Neuronal stem cell (in vitro differentiated cells): Measurements from ENCODE around the gene FEZ2.

Experiments
- DNase-seq: peaks from one replicate; pipeline ENCODE4 v3.0.0-alpha.2; 2013; ENCODE audit warnings: low spot score
- H2AFZ ChIP-seq: one replicate; pipeline ENCODE4 v1.6.1; 2013; ENCODE audit warnings: mild to moderate bottlenecking, low read length, inconsistent platforms
- H2AK5ac ChIP-seq: 2 replicates; pipeline ENCODE4 v1.6.1; 2013; ENCODE audit warnings: low read depth, mild to moderate bottlenecking, inconsistent platforms, low read length, moderate library complexity, mixed read lengths
- H2BK120ac ChIP-seq: 2 replicates; pipeline ENCODE4 v1.6.1; 2013; ENCODE audit warnings: low read depth, mild to moderate bottlenecking, inconsistent platforms, low read length, moderate library complexity, mixed read lengths
- H2BK12ac ChIP-seq: one replicate; pipeline ENCODE4 v1.6.1; 2013; ENCODE audit warnings: low read length, inconsistent platforms
- H2BK15ac ChIP-seq: 2 replicates; pipeline ENCODE4 v1.6.1; 2013; ENCODE audit warnings: mild to moderate bottlenecking, low read length, inconsistent platforms, mixed read lengths
- H2BK5ac ChIP-seq: one replicate; pipeline ENCODE4 v1.6.1; 2013; ENCODE audit warnings: inconsistent platforms, mild to moderate bottlenecking, low read length, moderate library complexity
- H3K14ac ChIP-seq: one replicate; pipeline ENCODE4 v1.6.1; 2013; ENCODE audit warnings: low read length, inconsistent platforms
- H3K18ac ChIP-seq: 2 replicates; pipeline ENCODE4 v1.6.1; 2013; ENCODE audit warnings: low read length, inconsistent platforms
- H3K23ac ChIP-seq: 2 replicates; pipeline ENCODE4 v1.6.1; 2013; ENCODE audit warnings: low read depth, mild to moderate bottlenecking, mixed read lengths, low read length, inconsistent platforms; ENCODE audit not compliant: poor library complexity
- H3K27ac ChIP-seq: replicated peaks from 3 replicates; pipeline ENCODE4 v1.5.1; 2013; ENCODE audit warnings: low read length, inconsistent platforms
- H3K27me3 ChIP-seq, 3 experiments: 2 replicates each; pipeline ENCODE4 v1.6.1; 2013; ENCODE audit warnings: low read length in 3 of 3, mild to moderate bottlenecking in 2 of 3, inconsistent platforms in 1 of 3, low read depth in 1 of 3, mixed read lengths in 1 of 3, moderate library complexity in 1 of 3; ENCODE audit not compliant: control insufficient read depth in 3 of 3, insufficient read depth in 3 of 3
- H3K36me3 ChIP-seq, 2 donors: replicated peaks in 1 of 2; 2 replicates each; pipeline ENCODE4 v1.6.1; 2013; ENCODE audit warnings: low read length in 2 of 2; ENCODE audit not compliant: control insufficient read depth in 2 of 2, insufficient read depth in 2 of 2
- H3K4ac ChIP-seq: 2 replicates; pipeline ENCODE4 v1.6.1; 2013; ENCODE audit warnings: inconsistent platforms, mild to moderate bottlenecking, low read length, moderate library complexity
- H3K4me1 ChIP-seq, 2 donors: 1 replicate in 1 of 2; 2 replicates in 1 of 2; pipeline ENCODE4 v1.6.1; 2013; ENCODE audit warnings: low read length in 2 of 2, low read depth in 1 of 2; ENCODE audit not compliant: control insufficient read depth in 2 of 2, insufficient read depth in 1 of 2
- H3K4me2 ChIP-seq: one replicate; pipeline ENCODE4 v1.6.1; 2013; ENCODE audit warnings: mild to moderate bottlenecking, low read length, inconsistent platforms; ENCODE audit not compliant: insufficient read depth, poor library complexity, severe bottlenecking
- H3K4me3 ChIP-seq, 2 donors: 2 replicates each; pipeline ENCODE4 v1.5.1; 2013; ENCODE audit warnings: low read length in 2 of 2, mild to moderate bottlenecking in 2 of 2, inconsistent platforms in 1 of 2, moderate library complexity in 1 of 2
- H3K79me1 ChIP-seq: one replicate; pipeline ENCODE4 v1.6.1; 2013; ENCODE audit warnings: low read depth, mild to moderate bottlenecking, inconsistent platforms, low read length, moderate library complexity
- H3K9ac ChIP-seq: one replicate; pipeline ENCODE4 v1.6.1; 2013; ENCODE audit warnings: mild to moderate bottlenecking, low read depth, low read length, inconsistent platforms; ENCODE audit not compliant: poor library complexity
- H3K9me3 ChIP-seq, 2 donors: replicated peaks in 1 of 2; 2 replicates each; pipeline versions ENCODE3 to v1.6.1; 2013; ENCODE audit warnings: low read length in 2 of 2, mild to moderate bottlenecking in 2 of 2, inconsistent platforms in 1 of 2, low read depth in 1 of 2, mixed read lengths in 1 of 2, moderate library complexity in 1 of 2; ENCODE audit not compliant: control insufficient read depth in 2 of 2, insufficient read depth in 1 of 2
- H4K8ac ChIP-seq: one replicate; pipeline ENCODE4 v1.6.1; 2013; ENCODE audit warnings: low read depth, mild to moderate bottlenecking, inconsistent platforms, low read length, moderate library complexity
- H4K91ac ChIP-seq: one replicate; pipeline ENCODE4 v1.6.1; 2013; ENCODE audit warnings: low read length, low read depth, mild to moderate bottlenecking, inconsistent platforms; ENCODE audit not compliant: poor library complexity
- WGBS, 2 donors: extraction: QIAGEN DNeasy Blood & Tissue Kit; methylation state at CpG; one replicate each; pipeline ENCODE4 v1.1.7; 2013; ENCODE audit warnings: missing lambda C conversion rate in 2 of 2, mixed read lengths in 1 of 2; ENCODE audit not compliant: insufficient read length in 2 of 2, insufficient replicate concordance in 1 of 2; ENCODE audit errors: extremely low coverage in 2 of 2; 5-methylcytosine and 5-hydroxymethylcytosine counted together

FEZ2 gene

DNA sequence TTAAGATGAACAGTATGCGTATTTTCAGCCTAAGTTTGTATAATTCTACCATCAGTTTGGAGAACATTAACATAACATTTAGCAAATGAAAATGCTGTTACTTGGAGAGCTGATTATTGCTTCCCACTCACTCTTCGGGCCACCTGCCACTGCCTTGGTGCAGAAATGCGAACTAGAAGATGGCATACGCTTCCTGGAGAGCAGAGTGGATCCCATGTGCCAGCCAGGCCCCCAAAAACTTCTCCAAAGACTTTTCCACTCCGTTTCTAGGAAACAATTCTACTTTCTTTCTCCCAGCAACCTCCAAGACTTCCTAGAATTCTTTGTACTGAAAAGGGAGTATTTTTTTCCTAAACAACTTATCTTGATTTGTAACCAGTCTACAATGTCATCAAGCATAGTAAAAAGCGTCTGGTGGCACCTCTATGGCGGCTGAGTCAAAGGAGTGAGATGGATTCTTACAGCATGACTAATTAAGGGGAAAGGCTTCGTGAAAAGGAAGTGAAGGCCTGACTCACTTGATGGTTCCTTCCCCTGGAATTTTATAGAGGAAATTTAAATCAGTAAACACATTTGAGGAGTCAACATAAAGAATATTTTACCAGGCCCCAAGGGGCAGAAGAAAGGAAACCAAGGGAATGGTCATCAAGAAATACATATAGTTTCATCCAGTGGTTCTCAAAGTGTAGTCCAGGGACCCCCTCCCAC, 36.6 kb downstream of the FEZ2 start:
- Histone ChIP-seq H2AFZ (no peak overlapping the region), H3K4me3 (no peak overlapping the region), H3K14ac (no peak overlapping the region), H2BK12ac (no peak overlapping the region), H2BK120ac (no peak overlapping the region), H3K4me2 (no peak overlapping the region), H3K23ac (no peak overlapping the region), H3K27ac (no peak overlapping the region), H3K27me3 (no peaks in the 10 kb centered on the region), H4K91ac (no peak overlapping the region), H4K8ac (no peak overlapping the region), H3K4ac (no peak overlapping the region), H2BK5ac (no peak overlapping the region), H3K4me1 (peaks cover 0 to 2% of the 10 kb centered on the region in 2 donors), H3K18ac (no peak overlapping the region), H2BK15ac (no peak overlapping the region), H3K79me1 (peaks cover 1% of the 10 kb centered on the region), H3K9ac (no peak overlapping the region), H3K36me3 (peaks cover 2 to 70% of the 10 kb centered on the region in 2 donors), H3K9me3 (no peaks in the 10 kb centered on the region), H2AK5ac (no peak overlapping the region)
- no peak for DNase-seq
- no CpG with 5 or more reads among the region's 8 CpGs for whole genome bisulfite sequencing, 2 donors

DNA sequence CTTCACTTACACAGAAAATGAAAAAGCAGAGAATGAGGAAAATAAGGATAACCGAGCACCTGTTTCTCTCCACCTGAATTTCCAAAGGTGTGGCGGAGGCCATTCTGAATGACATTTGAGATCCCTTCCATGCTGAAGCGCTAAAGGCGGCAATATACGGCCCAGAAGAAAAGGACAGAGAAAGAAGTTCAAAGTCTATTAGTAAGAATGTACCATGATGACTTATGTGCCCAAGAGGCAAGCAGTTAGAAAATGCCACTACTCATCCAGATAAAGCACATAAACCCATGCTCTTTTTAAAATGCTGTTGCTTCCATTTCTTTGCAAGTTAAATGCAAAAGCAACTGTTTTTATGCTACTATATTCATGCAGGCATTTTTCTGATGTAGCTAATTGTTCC, 37.2 kb downstream of the FEZ2 start:
- Histone ChIP-seq H3K4ac (no peak overlapping the region), H2AK5ac (no peak overlapping the region), H2BK5ac (no peak overlapping the region), H3K9me3 (no peaks in the 10 kb centered on the region), H3K4me2 (no peak overlapping the region), H3K23ac (no peak overlapping the region), H3K4me1 (peaks cover 0 to 2% of the 10 kb centered on the region in 2 donors), H3K18ac (no peak overlapping the region), H4K8ac (no peak overlapping the region), H2BK120ac (no peak overlapping the region), H3K27me3 (no peaks in the 10 kb centered on the region), H2BK12ac (no peak overlapping the region), H4K91ac (no peak overlapping the region), H3K36me3 (peaks cover under 1 to 71% of the 10 kb centered on the region in 2 donors), H2BK15ac (no peak overlapping the region), H3K14ac (no peak overlapping the region), H3K79me1 (peaks cover 1% of the 10 kb centered on the region), H3K4me3 (no peak overlapping the region), H3K27ac (no peak overlapping the region), H2AFZ (no peak overlapping the region), H3K9ac (no peak overlapping the region)
- DNase-seq, result no peak
- no CpG with 5 or more reads among the region's 5 CpGs for WGBS, 2 donors

DNA sequence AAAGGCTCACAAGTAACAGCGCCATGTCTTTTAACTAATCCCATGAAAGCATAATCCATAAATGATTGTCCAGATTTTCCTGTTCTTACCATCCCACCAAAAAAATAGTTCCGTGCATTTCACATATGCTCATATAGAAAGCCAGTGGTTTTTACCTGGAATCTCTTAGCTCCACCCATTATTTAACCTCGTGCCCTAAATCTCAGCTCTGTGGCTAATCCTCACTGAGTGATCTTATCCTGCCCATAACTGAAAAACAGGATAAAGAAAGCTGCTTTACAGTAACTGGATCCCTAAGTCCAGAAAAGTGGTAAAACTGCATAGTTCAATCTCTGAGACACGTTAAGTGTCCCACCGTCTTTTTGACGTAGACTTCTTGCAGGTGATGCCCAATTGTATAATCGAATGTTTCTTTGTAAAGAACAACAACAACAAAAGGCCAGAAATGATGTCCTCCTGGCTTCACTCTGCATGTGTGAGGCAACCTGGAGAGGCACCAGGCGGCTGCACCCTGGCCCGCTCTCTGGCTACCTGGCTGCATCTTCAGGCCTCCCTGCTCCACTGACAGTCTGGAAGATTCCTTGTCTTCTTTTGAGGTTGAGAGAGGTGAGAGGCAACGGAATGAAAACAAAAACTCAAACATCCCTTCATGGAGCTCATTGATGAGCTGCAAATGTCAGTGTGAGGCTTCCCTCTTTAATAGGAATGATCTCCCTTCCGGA, 38.6 kb downstream of the FEZ2 start:
- H2AK5ac ChIP-seq, result no peak overlapping the region
- no peak overlapping the region for H4K8ac ChIP-seq
- no peak overlapping the region for H2BK120ac ChIP-seq
- H2BK12ac ChIP-seq, result no peak overlapping the region
- H3K27me3 ChIP-seq, result no peaks in the 10 kb centered on the region
- no peak overlapping the region for H3K14ac ChIP-seq
- WGBS, 2 donors, result no CpG with 5 or more reads among the region's 11 CpGs
- no peak overlapping the region for H4K91ac ChIP-seq
- no peak overlapping the region for H2BK5ac ChIP-seq
- H3K27ac ChIP-seq, result no peak overlapping the region
- peaks cover under 1% of the 10 kb centered on the region for H3K79me1 ChIP-seq
- H3K4me2 ChIP-seq, result no peak overlapping the region
- no peak for DNase-seq
- H3K18ac ChIP-seq, result no peak overlapping the region
- H2BK15ac ChIP-seq, result no peak overlapping the region
- peaks cover 0 to 1% of the 10 kb centered on the region in 2 donors for H3K4me1 ChIP-seq
- no peak overlapping the region for H2AFZ ChIP-seq
- no peak overlapping the region for H3K4me3 ChIP-seq
- peaks cover 0 to 74% of the 10 kb centered on the region in 2 donors for H3K36me3 ChIP-seq
- no peak overlapping the region for H3K4ac ChIP-seq
- H3K9me3 ChIP-seq, result no peaks in the 10 kb centered on the region
- no peak overlapping the region for H3K23ac ChIP-seq
- H3K9ac ChIP-seq, result no peak overlapping the region

DNA sequence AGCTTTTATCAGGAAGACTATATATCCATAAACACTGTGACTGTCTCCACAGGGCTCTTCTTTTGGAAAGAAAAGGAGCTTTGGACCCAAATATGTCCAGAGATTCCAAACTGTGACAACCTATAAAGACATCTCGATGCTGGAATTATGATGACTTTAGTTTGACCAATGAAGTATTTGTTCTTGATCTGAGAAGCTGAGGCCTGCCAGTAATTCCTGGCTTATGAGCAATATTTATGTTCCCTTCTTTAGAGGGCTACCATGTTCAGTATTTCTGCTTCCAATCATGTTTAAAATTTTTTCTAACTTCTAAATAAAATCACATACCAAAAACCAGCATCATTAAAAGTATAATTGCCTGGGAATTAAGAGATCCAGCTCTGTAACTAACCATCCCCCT, 41.1 kb downstream of the FEZ2 start:
- Histone ChIP-seq H4K91ac (no peak overlapping the region), H3K4ac (no peak overlapping the region), H3K14ac (no peak overlapping the region), H3K79me1 (no peaks in the 10 kb centered on the region), H3K27me3 (no peaks in the 10 kb centered on the region), H3K4me3 (no peak overlapping the region), H2BK120ac (no peak overlapping the region), H3K4me2 (no peak overlapping the region), H3K9me3 (no peaks in the 10 kb centered on the region), H3K9ac (no peak overlapping the region), H3K36me3 (peaks cover 1 to 90% of the 10 kb centered on the region in 2 donors), H2BK15ac (no peak overlapping the region), H2AK5ac (no peak overlapping the region), H3K4me1 (no peaks in the 10 kb centered on the region), H3K27ac (no peak overlapping the region), H2BK12ac (no peak overlapping the region), H3K23ac (no peak overlapping the region), H4K8ac (no peak overlapping the region), H2AFZ (no peak overlapping the region), H3K18ac (no peak overlapping the region), H2BK5ac (no peak overlapping the region)
- no CpG with 5 or more reads among the region's 1 CpG for WGBS, 2 donors
- no peak for DNase-seq
